RWPE1 (cell line): ENCODE data around the gene CASP2.

Experiments used
- CTCF ChIA-PET: fragments of 350-600 bp; sonication (Branson Sonifier 250); formaldehyde crosslinking; extraction: SDS; loops from one replicate; lab custom pipeline; 2021; lab: Yijun Ruan, JAX
- POLR2A ChIA-PET: fragments of 400-600 bp; formaldehyde crosslinking; extraction: SDS; loops from one replicate; lab custom pipeline; 2020; ENCODE audit warnings: antibody characterized with exemption; ENCODE audit not compliant: low non-redundant PET; lab: Yijun Ruan, JAX
- DNase-seq: peaks from one replicate; pipeline ENCODE4 v3.0.0; 2012; ENCODE audit warnings: low spot score
- H3K27ac ChIP-seq: fragments of 450-650 bp; 2 replicates; pipeline ENCODE4 v1.5.1; 2017
- CTCF ChIP-seq: fragments of 450-650 bp; conservative IDR thresholded peaks from 2 replicates; pipeline ENCODE4 v1.5.1; 2017; ENCODE audit warnings: low read depth, mild to moderate bottlenecking

Gene CASP2

GRCh38 chr7:143343596-143343995 is 55.4 kb downstream of the CASP2 start:
- DNase-seq = no peak
- TF ChIP-seq CTCF = no peak
- H3K27ac ChIP-seq = no peak overlapping the region
- ChIA-PET POLR2A (no interaction called here), CTCF (interaction anchor here (0.6 kb wide), 1 partner anchor 21 kb away, joined by 5 read pairs; no protein-coding TSS in a partner anchor)

- CTCF ChIA-PET = no interaction called here
- DNase-seq = no peak
- POLR2A ChIA-PET = no interaction called here
- no peak overlapping the region for H3K27ac ChIP-seq
- TF ChIP-seq CTCF = no peak
These were observed 57.3 kb downstream of the CASP2 start for GRCh38 chr7:143345428-143345900.

- no peak for DNase-seq
- no peak for TF ChIP-seq CTCF
- POLR2A ChIA-PET = no interaction called here
- CTCF ChIA-PET = no interaction called here
- H3K27ac ChIP-seq = no peak overlapping the region
These were observed 57.9 kb downstream of the CASP2 start for GRCh38 chr7:143346018-143346417.

GRCh38 chr7:143347950-143348349 is 59.8 kb downstream of the CASP2 start:
- ChIA-PET POLR2A (no interaction called here), CTCF (no interaction called here)
- no peak overlapping the region for H3K27ac ChIP-seq
- no peak for TF ChIP-seq CTCF
- DNase-seq = no peak

- CTCF ChIA-PET = no interaction called here
- no peak for DNase-seq
- POLR2A ChIA-PET = no interaction called here
- H3K27ac ChIP-seq = no peak overlapping the region
- no peak for TF ChIP-seq CTCF
These were observed 62.9 kb downstream of the CASP2 start for GRCh38 chr7:143351060-143351459.

- no peak for TF ChIP-seq CTCF
- H3K27ac ChIP-seq = no peak overlapping the region
- no peak for DNase-seq
- ChIA-PET POLR2A (no interaction called here), CTCF (no interaction called here)
These were observed 63.4 kb downstream of the CASP2 start for GRCh38 chr7:143351574-143351973.
